Gastroesophageal sphincter (tissue), 4 donors: Measurements from ENCODE around the gene TLE6. TPM values are rescaled to one million over a fixed set of nuclear protein-coding genes. Genes with fewer than 3 reads are reported as not detected.

Experiments used
- ATAC-seq: fragments of 150-250 bp; one replicate; pipeline ENCODE4 v1.9.1; 2016; ENCODE audit warnings: mild to moderate bottlenecking, moderate library complexity
- H3K27ac ChIP-seq, 4 donors: fragments of 200-600 bp; sonication (generic) in 3 of 4; 1 replicate in 3 of 4; 2 replicates in 1 of 4; pipeline ENCODE4 v1.5.1; 2016 to 2019
- H3K27me3 ChIP-seq: fragments of 200-600 bp; sonication (generic); one replicate; pipeline ENCODE4 v1.5.1; 2019
- H3K36me3 ChIP-seq, 2 donors: fragments of 200-600 bp; sonication (generic); one replicate each; pipeline ENCODE4 v1.5.1; 2019; ENCODE audit warnings: control low read depth in 1 of 2
- H3K4me1 ChIP-seq, 3 donors: fragments of 200-600 bp; sonication (generic); 1 replicate in 2 of 3; 2 replicates in 1 of 3; pipeline ENCODE4 v1.5.1; 2016 to 2019; ENCODE audit warnings: control low read depth in 2 of 3
- H3K4me3 ChIP-seq, 2 donors: fragments of 200-600 bp; sonication (generic); one replicate each; pipeline ENCODE4 v1.5.1; 2019; ENCODE audit warnings: mild to moderate bottlenecking in 1 of 2, moderate library complexity in 1 of 2
- H3K9me3 ChIP-seq, 3 donors: fragments of 200-600 bp; sonication (generic); one replicate each; pipeline ENCODE4 v1.5.1; 2017 to 2019; ENCODE audit warnings: control low read depth in 2 of 3
- CTCF ChIP-seq, 4 experiments: fragments of 200-600 bp in 2 of 4; fragments of 450-650 bp in 2 of 4; sonication (generic) in 1 of 4; IDR thresholded peaks; one replicate each; pipeline ENCODE4 v1.5.1; 2017 to 2019; ENCODE audit warnings: antibody characterized with exemption in 4 of 4, mild to moderate bottlenecking in 2 of 4, moderate library complexity in 2 of 4
- EP300 ChIP-seq: sonication (generic); formaldehyde crosslinking; IDR thresholded peaks from one replicate; pipeline ENCODE4 v1.6.1; 2017; ENCODE audit warnings: antibody characterized with exemption, mild to moderate bottlenecking
- POLR2A ChIP-seq, 2 donors: fragments of 450-650 bp; IDR thresholded peaks; one replicate each; pipeline ENCODE4 v1.6.1; 2017; ENCODE audit warnings: antibody characterized with exemption in 2 of 2, mild to moderate bottlenecking in 2 of 2, moderate library complexity in 1 of 2
- POLR2AphosphoS5 ChIP-seq: sonication (generic); formaldehyde crosslinking; IDR thresholded peaks from one replicate; pipeline ENCODE4 v1.6.1; 2017; ENCODE audit warnings: antibody characterized with exemption
- WGBS, 2 donors: methylation state at CpG; one replicate each; pipeline ENCODE4 v1.1.5; 2018; ENCODE audit warnings: low coverage in 1 of 2; 5-methylcytosine and 5-hydroxymethylcytosine counted together
- total RNA-seq, 4 donors: library from RNA; depleted of rRNA; stranded (reverse); fragments of >200 nt; gene quantifications; one replicate each; pipeline ENCODE4 v1.1.0, GENCODE V29; 2016

The TLE6 gene
- total RNA-seq, 4 donors from 2014 or later = 0.19 to 0.64 (median 0.40) TPM; not detected in 1

GRCh38 chr19:3024509-3024869 lies 47.1 kb downstream of the TLE6 start:
- Histone ChIP-seq H3K27me3 (no peaks in the 10 kb centered on the region), H3K4me3 (no peak overlapping the region), H3K4me1 (peaks cover 0 to 18% (median 9%) of the 10 kb centered on the region in 3 donors), H3K9me3 (no peaks in the 10 kb centered on the region), H3K36me3 (peaks cover 0 to 15% of the 10 kb centered on the region in 2 donors), H3K27ac (no peak overlapping the region)
- WGBS, 2 donors = 20 to 60% methylated on average over 1 to 2 of the region's 5 CpGs
- no peak for TF ChIP-seq POLR2AphosphoS5
- TF ChIP-seq POLR2A (IDR thresholded peaks at IDR 0.05) = no peak
- TF ChIP-seq CTCF (IDR thresholded peaks at IDR 0.05) = no peak
- no peak for TF ChIP-seq EP300
- ATAC-seq = no peak

- Histone ChIP-seq H3K27me3 (no peaks in the 10 kb centered on the region), H3K4me1 (peaks cover 0 to 23% (median 9%) of the 10 kb centered on the region in 3 donors), H3K36me3 (peaks cover 0 to 10% of the 10 kb centered on the region in 2 donors), H3K9me3 (no peaks in the 10 kb centered on the region), H3K27ac (no peak overlapping the region), H3K4me3 (no peak overlapping the region)
- 60% methylated on average over 2 to 3 of the region's 30 CpGs for WGBS, 2 donors
- TF ChIP-seq POLR2AphosphoS5 = no peak
- ATAC-seq = no peak
Measured at GRCh38 chr19:3024870-3025548, 47.6 kb downstream of the TLE6 start.

GRCh38 chr19:3025549-3025886 lies 48.2 kb downstream of the TLE6 start:
- H3K4me3 ChIP-seq = no peak overlapping the region
- TF ChIP-seq EP300 (no peak), CTCF (IDR thresholded peaks at IDR 0.05) (no peak), POLR2AphosphoS5 (no peak), POLR2A (IDR thresholded peaks at IDR 0.05) (no peak)
- peaks cover 0 to 23% (median 9%) of the 10 kb centered on the region in 3 donors for H3K4me1 ChIP-seq
- WGBS, 2 donors = 100% methylated on average over 1 of the region's 9 CpGs; no CpG with 5 or more reads in 1 of the 2 donors
- H3K27me3 ChIP-seq = no peaks in the 10 kb centered on the region
- no peaks in the 10 kb centered on the region for H3K9me3 ChIP-seq
- peaks cover 0 to 6% of the 10 kb centered on the region in 2 donors for H3K36me3 ChIP-seq
- no peak for ATAC-seq
- H3K27ac ChIP-seq = no peak overlapping the region

GRCh38 chr19:3026768-3027167 lies 49.4 kb downstream of the TLE6 start:
- TF ChIP-seq EP300 = no peak
- TF ChIP-seq POLR2AphosphoS5 = no peak
- TF ChIP-seq CTCF (IDR thresholded peaks at IDR 0.05) = no peak
- no peak for TF ChIP-seq POLR2A (IDR thresholded peaks at IDR 0.05)
- WGBS, 2 donors = 100% methylated on average over 1 of the region's 1 CpG; no CpG with 5 or more reads in 1 of the 2 donors
- no peak for ATAC-seq
- Histone ChIP-seq H3K27ac (no peak overlapping the region), H3K36me3 (peaks cover 0 to 6% of the 10 kb centered on the region in 2 donors), H3K27me3 (no peaks in the 10 kb centered on the region), H3K4me1 (peaks cover 0 to 23% (median 9%) of the 10 kb centered on the region in 3 donors), H3K9me3 (no peaks in the 10 kb centered on the region), H3K4me3 (no peak overlapping the region)

- H3K27ac ChIP-seq = peak overlapping the region in 1 of 4 donors; percentile 69
- H3K27me3 ChIP-seq = no peaks in the 10 kb centered on the region
- 81 to 86% methylated on average over 1 to 2 of the region's 2 CpGs for WGBS, 2 donors
- no peak for ATAC-seq
- no peaks in the 10 kb centered on the region for H3K9me3 ChIP-seq
- H3K4me1 ChIP-seq = peaks cover 0 to 23% (median 9%) of the 10 kb centered on the region in 3 donors
- TF ChIP-seq POLR2A (IDR thresholded peaks at IDR 0.05) = no peak
- no peak for TF ChIP-seq POLR2AphosphoS5
- no peak for TF ChIP-seq CTCF (IDR thresholded peaks at IDR 0.05)
- TF ChIP-seq EP300 = no peak
- H3K4me3 ChIP-seq = no peak overlapping the region
- H3K36me3 ChIP-seq = peaks cover 0 to 6% of the 10 kb centered on the region in 2 donors
Measured at GRCh38 chr19:3027292-3027691, 49.9 kb downstream of the TLE6 start.
